Activated CD4-positive, alpha-beta T cell treated with anti-CD3 and anti-CD28 coated beads, Interleukin-2, amount 10 ng/mL, durations not matched to agents 7 days and 5 days (primary cell): Measurements from ENCODE around the gene ZSWIM7. TPM values are rescaled to one million over a fixed set of nuclear protein-coding genes. Genes with fewer than 3 reads are reported as not detected.
A peak's percentile ranks its signal among the peaks of the same experiment; 100 is the strongest.
"Not testable (repeated sequence)": the region's sequence is repeated elsewhere in the genome, so short reads cannot be mapped to it uniquely, and the experiment has no call there.

Source experiments
- CTCF ChIA-PET: fragments of 350-600 bp; sonication (Branson Sonifier 250); formaldehyde crosslinking; loops from one replicate; lab custom pipeline; 2021; ENCODE audit warnings: antibody characterized with exemption; lab: Charles Lee
- POLR2A ChIA-PET: fragments of 350-600 bp; sonication (Branson Sonifier 250); formaldehyde crosslinking; loops from one replicate; lab custom pipeline; 2021; ENCODE audit warnings: antibody characterized with exemption; lab: Charles Lee
- DNase-seq: peaks from one replicate; pipeline ENCODE4 v3.0.0-alpha.2; 2020
- H3K27ac Mint-ChIP-seq: one replicate; pipeline ENCODE4 v1.8.0; 2021; ENCODE audit warnings: mild to moderate bottlenecking, moderate library complexity, mixed read lengths
- H3K27me3 Mint-ChIP-seq: one replicate; pipeline ENCODE4 v1.8.0; 2021; ENCODE audit warnings: mixed read lengths
- H3K36me3 Mint-ChIP-seq: one replicate; pipeline ENCODE4 v1.8.0; 2021; ENCODE audit warnings: low read depth, mixed read lengths
- H3K4me1 Mint-ChIP-seq: one replicate; pipeline ENCODE4 v1.8.0; 2021; ENCODE audit warnings: mixed read lengths
- H3K4me3 Mint-ChIP-seq: one replicate; pipeline ENCODE4 v1.8.0; 2021; ENCODE audit warnings: mild to moderate bottlenecking, moderate library complexity, mixed read lengths
- H3K9me3 Mint-ChIP-seq: one replicate; pipeline ENCODE4 v1.8.0; 2021; ENCODE audit warnings: mixed read lengths
- total RNA-seq, 2 experiments: library from RNA; stranded (reverse); gene quantifications; one replicate each; pipeline ENCODE4 v1.2.3, GENCODE V29; 2021

Gene ZSWIM7
- total RNA-seq, 2 experiments from 2014 or later, result 13.3 to 18.1 TPM

- CTCF ChIA-PET, result interaction anchor here (1.5 kb wide), 1 partner anchor 14 kb away, joined by 3 read pairs; no protein-coding TSS in a partner anchor
- no peak for DNase-seq
- Mint-ChIP-seq H3K9me3 (no peaks in the 10 kb centered on the region), H3K27ac (no peak overlapping the region), H3K4me3 (no peak overlapping the region), H3K27me3 (peaks cover 16% of the 10 kb centered on the region), H3K4me1 (peaks cover 6% of the 10 kb centered on the region), H3K36me3 (no peaks in the 10 kb centered on the region)
- POLR2A ChIA-PET, result no interaction called here
Observed at GRCh38 chr17:15952048-15952532, 47.4 kb downstream of the ZSWIM7 start.

DNA sequence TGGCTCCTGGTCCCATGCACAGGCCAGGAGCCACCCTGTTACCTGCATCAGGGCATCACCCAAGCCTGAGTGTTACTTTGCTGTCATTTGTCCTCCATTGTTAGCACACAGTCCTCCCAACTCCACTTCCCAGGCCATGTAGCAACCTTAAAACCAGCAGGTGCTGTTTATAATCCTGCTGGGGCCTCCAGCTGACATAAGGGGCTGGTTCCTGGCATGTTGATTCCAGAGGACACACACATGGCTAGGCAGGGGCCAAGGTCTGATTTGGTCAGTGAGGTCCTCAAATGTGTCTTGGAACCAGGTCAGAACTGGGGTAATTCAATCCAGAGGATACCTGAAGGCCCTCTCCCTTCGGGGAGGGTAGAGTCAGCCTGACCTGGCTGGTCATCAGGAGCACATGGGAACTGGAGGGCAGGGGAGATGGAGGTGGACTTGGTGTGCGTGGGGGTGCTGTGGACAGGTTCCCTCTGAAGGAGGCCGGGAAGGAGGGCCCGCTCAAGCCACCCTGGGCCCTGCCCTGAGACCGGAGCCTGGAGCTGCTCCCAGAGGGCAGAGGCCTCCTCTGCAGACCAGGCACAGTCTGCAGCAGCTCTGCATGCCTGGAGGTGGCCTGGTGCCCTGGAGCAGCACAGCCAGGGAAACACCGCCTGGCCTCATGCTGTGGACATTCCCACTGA lies 48.0 kb downstream of the ZSWIM7 start:
- Mint-ChIP-seq H3K4me1 (peaks cover 2% of the 10 kb centered on the region), H3K4me3 (no peak overlapping the region), H3K27me3 (peaks cover 19% of the 10 kb centered on the region), H3K9me3 (no peaks in the 10 kb centered on the region), H3K27ac (no peak overlapping the region), H3K36me3 (no peaks in the 10 kb centered on the region)
- no peak for DNase-seq
- POLR2A ChIA-PET, result no interaction called here
- CTCF ChIA-PET, result no interaction called here

GRCh38 chr17:15947976-15948752 lies 51.3 kb downstream of the ZSWIM7 start:
- peaks cover 2% of the 10 kb centered on the region for H3K36me3 Mint-ChIP-seq
- ChIA-PET CTCF (interaction anchor here (0.5 to 2.3 kb wide), 3 partner anchors 8 to 51 kb away, joined by 4 to 8 read pairs (median 6); no protein-coding TSS in a partner anchor), POLR2A (no interaction called here)
- H3K27me3 Mint-ChIP-seq, result peaks cover 25% of the 10 kb centered on the region
- peaks cover 12% of the 10 kb centered on the region for H3K4me1 Mint-ChIP-seq
- H3K9me3 Mint-ChIP-seq, result no peaks in the 10 kb centered on the region
- no peak overlapping the region for H3K4me3 Mint-ChIP-seq
- DNase-seq, result no peak
- no peak overlapping the region for H3K27ac Mint-ChIP-seq

- Mint-ChIP-seq H3K27ac (no peak overlapping the region), H3K36me3 (peaks cover 2% of the 10 kb centered on the region), H3K4me3 (no peak overlapping the region), H3K27me3 (peaks cover 25% of the 10 kb centered on the region), H3K4me1 (peaks cover 12% of the 10 kb centered on the region), H3K9me3 (no peaks in the 10 kb centered on the region)
- POLR2A ChIA-PET, result no interaction called here
- DNase-seq, result no peak
- CTCF ChIA-PET, result no interaction called here
Observed at GRCh38 chr17:15947271-15947670, 52.2 kb downstream of the ZSWIM7 start.

DNA sequence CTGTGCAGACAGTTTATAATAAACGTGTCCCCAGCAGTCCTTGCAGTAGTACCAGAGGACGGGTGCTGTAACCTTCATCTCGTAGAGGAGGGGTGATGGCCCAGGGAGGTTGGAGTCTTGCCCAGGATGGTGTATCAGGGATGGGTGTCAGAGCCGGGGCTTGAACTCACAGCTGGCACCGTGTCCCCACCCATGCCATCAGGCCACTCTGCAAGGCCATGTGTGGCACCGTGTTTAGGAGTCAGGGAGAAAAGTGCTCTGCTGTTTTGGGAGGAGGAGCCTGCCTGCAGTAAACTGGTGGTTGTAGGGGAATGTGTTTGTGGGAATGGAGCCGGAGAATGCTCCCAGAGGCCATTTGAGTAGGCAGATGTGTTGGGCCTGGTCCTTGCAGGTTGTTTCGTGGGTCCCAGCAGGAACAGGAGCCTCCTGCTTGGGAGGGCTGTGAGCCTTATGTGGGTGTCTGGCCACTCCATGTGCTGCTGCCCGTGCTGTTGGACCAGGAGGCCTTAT lies 52.8 kb downstream of the ZSWIM7 start:
- H3K9me3 Mint-ChIP-seq, result no peaks in the 10 kb centered on the region
- H3K27ac Mint-ChIP-seq, result no peak overlapping the region
- H3K4me3 Mint-ChIP-seq, result no peak overlapping the region
- CTCF ChIA-PET, result interaction anchor here (1.6 to 2.6 kb wide), 2 partner anchors 22 to 52 kb away, joined by 3 to 14 read pairs; partner anchors contain the start of genes TTC19 and ZSWIM7
- peaks cover 12% of the 10 kb centered on the region for H3K4me1 Mint-ChIP-seq
- no peak for DNase-seq
- H3K36me3 Mint-ChIP-seq, result peaks cover 2% of the 10 kb centered on the region
- H3K27me3 Mint-ChIP-seq, result peaks cover 30% of the 10 kb centered on the region
- POLR2A ChIA-PET, result no interaction called here

DNA sequence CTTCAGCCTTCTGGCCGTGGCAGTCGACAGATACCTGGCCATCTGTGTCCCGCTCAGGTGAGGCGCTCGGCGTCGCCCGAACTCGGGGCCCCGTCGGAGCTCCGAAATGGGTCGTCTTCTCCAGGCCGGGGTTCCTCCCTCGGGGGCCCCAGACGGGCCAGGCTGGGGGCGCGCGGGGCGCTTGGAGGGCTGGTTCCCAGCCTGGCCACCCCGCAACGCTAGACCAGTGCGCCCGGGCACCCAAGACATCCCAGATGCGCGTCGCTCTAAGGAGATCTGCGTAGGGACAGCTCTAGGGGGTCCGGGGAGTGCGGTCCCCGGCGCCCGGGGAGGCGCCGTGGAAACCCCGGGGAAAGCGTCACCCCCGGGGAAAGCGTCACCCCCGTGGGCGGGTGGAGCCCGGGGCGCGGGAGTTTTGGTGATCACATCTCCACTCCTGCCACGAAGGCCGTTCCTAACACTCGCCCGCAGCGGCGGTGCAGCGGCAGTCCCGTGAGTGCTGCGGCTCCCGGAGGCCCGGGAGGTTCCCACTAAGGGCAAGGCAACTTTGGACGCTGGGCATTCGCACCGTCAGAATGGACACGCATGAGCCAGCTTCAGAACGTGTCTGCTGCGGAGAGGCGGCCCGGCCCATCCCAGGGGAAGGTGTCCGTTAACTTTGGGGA lies 53.8 kb downstream of the ZSWIM7 start:
- CTCF ChIA-PET, result interaction anchor here (0.7 to 2.6 kb wide), 14 partner anchors 9 to 181 kb away, joined by 3 to 14 read pairs (median 4); partner anchors contain the start of genes TTC19 and ZSWIM7
- Mint-ChIP-seq H3K9me3 (no peaks in the 10 kb centered on the region), H3K27ac (peak overlapping the region; percentile 80), H3K27me3 (peaks cover 30% of the 10 kb centered on the region), H3K4me1 (peaks cover 12% of the 10 kb centered on the region), H3K36me3 (peaks cover 2% of the 10 kb centered on the region), H3K4me3 (peak overlapping the region; percentile 67)
- POLR2A ChIA-PET, result no interaction called here
- no peak for DNase-seq

GRCh38 chr17:15944759-15945526 lies 54.6 kb downstream of the ZSWIM7 start, which contains the start of gene ADORA2B:
TSS of gene ADORA2B (plus strand) at chr17:15945130. CDS start at chr17:15945249, 119 bp downstream.
- Mint-ChIP-seq H3K4me3 (peak within 1 kb of the TSS; percentile 67), H3K27ac (peak within 1 kb of the TSS; percentile 80), H3K36me3 (peaks cover 2% of the 10 kb centered on the region), H3K9me3 (no peaks in the 10 kb centered on the region), H3K27me3 (peaks cover 30% of the 10 kb centered on the region), H3K4me1 (peaks cover 12% of the 10 kb centered on the region)
- DNase-seq, result peak; percentile 42
- ChIA-PET CTCF (interaction anchor here (0.7 to 2.6 kb wide), 20 partner anchors 10 to 470 kb away, joined by 3 to 14 read pairs (median 4); partner anchors contain the start of genes TTC19 and ZSWIM7), POLR2A (no interaction called here)

- peak overlapping the region; percentile 60 for H3K4me3 Mint-ChIP-seq
- H3K27ac Mint-ChIP-seq, result no peak overlapping the region
- H3K27me3 Mint-ChIP-seq, result peaks cover 30% of the 10 kb centered on the region
- peaks cover 12% of the 10 kb centered on the region for H3K4me1 Mint-ChIP-seq
- H3K36me3 Mint-ChIP-seq, result peaks cover 2% of the 10 kb centered on the region
- H3K9me3 Mint-ChIP-seq, result no peaks in the 10 kb centered on the region
- CTCF ChIA-PET, result interaction anchor here (0.7 to 2.6 kb wide), 12 partner anchors 9 to 470 kb away, joined by 3 to 14 read pairs (median 4); partner anchors contain the start of genes TTC19 and ZSWIM7
- POLR2A ChIA-PET, result no interaction called here
- DNase-seq, result no peak
Observed at GRCh38 chr17:15943971-15944758, 55.3 kb downstream of the ZSWIM7 start.

- Mint-ChIP-seq H3K27ac (no peak overlapping the region), H3K9me3 (no peaks in the 10 kb centered on the region), H3K4me1 (peaks cover 12% of the 10 kb centered on the region), H3K36me3 (peaks cover 2% of the 10 kb centered on the region), H3K27me3 (peaks cover 30% of the 10 kb centered on the region), H3K4me3 (no peak overlapping the region)
- ChIA-PET POLR2A (no interaction called here), CTCF (no interaction called here)
- no peak for DNase-seq
Observed at GRCh38 chr17:15942207-15942833, 57.2 kb downstream of the ZSWIM7 start.

- CTCF ChIA-PET, result interaction anchor here (0.8 kb wide), 1 partner anchor 52 kb away, joined by 4 read pairs; no protein-coding TSS in a partner anchor
- Mint-ChIP-seq H3K27me3 (peaks cover 26% of the 10 kb centered on the region), H3K36me3 (peaks cover 2% of the 10 kb centered on the region), H3K9me3 (no peaks in the 10 kb centered on the region), H3K4me3 (no peak overlapping the region), H3K4me1 (peaks cover 12% of the 10 kb centered on the region), H3K27ac (no peak overlapping the region)
- POLR2A ChIA-PET, result no interaction called here
- DNase-seq, result no peak
Observed at GRCh38 chr17:15941781-15942180, 57.7 kb downstream of the ZSWIM7 start.

- H3K36me3 Mint-ChIP-seq, CTCF ChIA-PET, H3K4me1 Mint-ChIP-seq, H3K27ac Mint-ChIP-seq, POLR2A ChIA-PET, DNase-seq, H3K9me3 Mint-ChIP-seq, H3K4me3 Mint-ChIP-seq: not testable (repeated sequence)
- peaks cover 14% of the 10 kb centered on the region for H3K27me3 Mint-ChIP-seq
Observed at GRCh38 chr17:15936481-15936880, 63.0 kb downstream of the ZSWIM7 start.
